Measurements from ENCODE around the gene MRPL44.
A peak's percentile ranks its signal among the peaks of the same experiment; 100 is the strongest.

The MRPL44 gene

DNA sequence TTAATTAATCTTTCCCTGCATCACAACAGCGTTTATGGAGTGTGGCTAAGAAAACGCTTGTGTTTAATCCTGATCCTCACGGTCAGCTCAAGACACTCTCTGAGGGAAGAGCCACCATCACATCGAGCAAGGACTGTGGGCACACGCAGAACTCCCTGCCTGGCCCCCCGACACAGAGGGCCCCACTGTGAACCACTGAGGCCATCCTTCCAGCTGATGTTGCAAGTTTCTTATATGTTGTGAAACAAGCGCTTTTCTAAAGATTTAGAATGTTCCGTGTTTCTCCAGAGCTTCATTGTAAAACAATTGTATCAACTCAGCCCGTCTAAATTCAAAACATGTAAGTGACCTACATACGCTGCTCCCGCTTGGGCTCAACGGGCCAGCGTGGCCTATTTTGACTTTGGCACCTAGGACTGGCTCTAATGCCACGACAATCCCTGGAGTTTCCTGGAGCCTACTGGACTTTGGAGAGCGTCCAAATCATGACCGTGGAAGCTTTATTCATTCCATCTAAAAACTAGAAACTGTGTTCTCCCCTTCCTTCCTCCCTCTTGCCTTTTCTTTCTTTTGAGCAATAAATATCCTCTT lies 46.9 kb downstream of the MRPL44 start:
- Mint-ChIP-seq H3K27me3 (no peaks in the 10 kb centered on the region), H3K4me1 (no peaks in the 10 kb centered on the region), H3K9me3 (no peaks in the 10 kb centered on the region), H3K36me3 (no peaks in the 10 kb centered on the region), H3K27ac (no peak overlapping the region), H3K4me3 (no peak overlapping the region)

DNA sequence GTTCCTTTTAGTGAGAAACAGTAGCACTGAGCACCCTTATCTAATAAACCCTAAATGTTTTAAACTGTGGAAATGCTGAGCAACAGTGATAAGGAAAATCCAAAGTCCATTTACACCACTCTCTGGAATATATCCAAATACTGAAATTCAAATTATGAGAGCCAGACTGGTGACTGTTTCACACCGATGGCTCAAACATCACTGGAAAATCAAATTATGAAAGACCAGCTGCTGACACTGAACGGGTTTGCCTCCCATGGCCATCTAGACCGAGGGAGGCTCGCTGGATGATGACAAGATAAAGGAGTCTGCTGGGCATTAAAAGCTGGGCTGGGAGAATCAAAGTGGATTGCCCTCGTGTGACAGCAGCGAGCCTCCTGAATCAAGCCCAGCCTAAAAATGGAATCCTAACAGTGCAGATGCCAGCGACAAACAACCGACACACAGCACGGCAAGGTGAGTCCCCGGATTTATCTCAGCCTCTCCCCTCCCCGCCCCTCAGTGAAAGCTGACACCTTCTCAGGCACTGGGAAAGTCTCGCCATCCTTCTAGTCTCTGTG lies 51.5 kb downstream of the MRPL44 start:
- no peak overlapping the region for H3K27ac Mint-ChIP-seq
- H3K4me1 Mint-ChIP-seq = peaks cover 8% of the 10 kb centered on the region
- H3K36me3 Mint-ChIP-seq = peaks cover 3% of the 10 kb centered on the region

DNA sequence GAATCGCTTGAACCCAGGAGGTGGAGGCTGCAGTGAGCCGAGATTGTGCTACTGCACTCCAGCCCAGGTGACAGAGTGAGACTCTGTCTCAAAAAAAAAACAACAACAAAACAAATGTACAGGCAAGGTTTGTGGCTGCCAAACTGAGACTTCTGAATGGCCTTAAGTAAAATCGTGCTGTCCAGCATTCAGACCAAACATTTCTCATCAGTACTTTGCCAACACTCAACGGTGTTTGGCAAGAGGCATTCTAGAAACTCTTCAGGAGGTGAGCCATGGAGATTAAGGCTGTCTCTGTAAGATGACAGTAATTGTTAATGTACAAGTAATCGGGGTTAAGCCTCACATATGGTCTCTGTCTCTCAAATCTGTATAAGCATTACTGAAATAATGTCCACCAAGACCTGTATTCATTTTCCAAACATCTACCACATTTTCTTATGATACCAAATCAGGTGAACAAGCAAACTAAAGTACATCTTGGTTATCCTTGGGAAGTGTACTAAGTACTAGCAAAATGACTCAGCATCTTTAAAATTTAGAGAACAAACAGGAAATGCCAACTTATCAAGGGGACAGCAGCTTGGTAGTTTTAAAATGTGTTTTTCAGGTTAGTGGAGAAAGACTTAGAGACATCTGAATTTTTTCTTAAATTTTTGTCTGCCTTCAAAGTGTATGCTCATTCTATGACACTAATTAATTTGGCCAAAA lies 52.5 kb downstream of the MRPL44 start:
- H3K4me3 Mint-ChIP-seq = no peak overlapping the region

More for the DNA sequence above, 51.5 kb downstream of the MRPL44 start:
- H3K4me3 Mint-ChIP-seq = no peak overlapping the region
- no peaks in the 10 kb centered on the region for H3K27me3 Mint-ChIP-seq
- no peaks in the 10 kb centered on the region for H3K9me3 Mint-ChIP-seq

DNA sequence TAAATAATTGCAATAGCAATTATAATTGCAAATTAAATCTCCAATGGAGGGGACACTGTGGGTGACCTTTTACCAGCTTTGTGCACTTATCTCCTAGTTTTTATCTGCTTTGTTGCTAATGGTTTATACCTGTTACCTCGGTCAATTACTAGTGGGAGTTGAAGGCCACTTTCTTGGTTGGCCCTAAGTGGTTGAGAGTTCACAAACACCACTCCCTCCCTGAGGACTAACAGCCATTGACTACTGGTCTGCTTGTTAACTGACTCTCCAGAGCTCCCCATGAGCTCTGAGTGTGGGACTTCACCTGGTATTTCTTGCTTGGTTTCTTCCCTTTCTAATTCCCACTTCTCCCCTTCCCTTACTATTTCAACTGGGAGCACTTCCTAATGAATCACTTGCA lies 54.6 kb downstream of the MRPL44 start:
- no peaks in the 10 kb centered on the region for H3K9me3 Mint-ChIP-seq
- peaks cover 24% of the 10 kb centered on the region for H3K4me1 Mint-ChIP-seq
- H3K36me3 Mint-ChIP-seq = peaks cover 4% of the 10 kb centered on the region
- no peak overlapping the region for H3K27ac Mint-ChIP-seq
- H3K27me3 Mint-ChIP-seq = no peaks in the 10 kb centered on the region
- no peak overlapping the region for H3K4me3 Mint-ChIP-seq

More for the DNA sequence above, 52.5 kb downstream of the MRPL44 start:
- Mint-ChIP-seq H3K36me3 (peaks cover 3% of the 10 kb centered on the region), H3K4me1 (peaks cover 8% of the 10 kb centered on the region), H3K27me3 (no peaks in the 10 kb centered on the region), H3K27ac (no peak overlapping the region), H3K9me3 (no peaks in the 10 kb centered on the region)

DNA sequence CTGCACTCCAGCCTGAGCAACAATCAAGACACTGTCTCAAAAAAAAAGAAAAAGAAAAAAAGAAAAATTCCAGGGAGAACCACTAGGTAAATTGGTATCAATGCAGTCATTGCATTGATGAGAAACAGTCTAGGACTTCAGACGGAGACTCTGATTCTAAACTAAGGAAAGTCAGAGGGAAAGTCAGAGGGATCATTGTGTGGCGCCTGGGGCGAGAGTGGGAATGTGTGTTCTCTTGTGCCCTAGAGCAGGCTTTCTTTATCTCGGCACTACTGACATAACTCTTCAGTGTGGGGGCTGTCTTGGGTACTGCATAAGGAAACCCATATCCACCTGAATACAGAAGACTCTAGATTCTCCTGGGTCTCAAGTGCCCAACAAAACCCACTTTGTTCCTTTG lies 57.1 kb downstream of the MRPL44 start:
- Mint-ChIP-seq H3K36me3 (peaks cover 4% of the 10 kb centered on the region), H3K9me3 (no peaks in the 10 kb centered on the region), H3K27me3 (no peaks in the 10 kb centered on the region), H3K4me1 (peaks cover 34% of the 10 kb centered on the region), H3K4me3 (no peak overlapping the region), H3K27ac (no peak overlapping the region)

DNA sequence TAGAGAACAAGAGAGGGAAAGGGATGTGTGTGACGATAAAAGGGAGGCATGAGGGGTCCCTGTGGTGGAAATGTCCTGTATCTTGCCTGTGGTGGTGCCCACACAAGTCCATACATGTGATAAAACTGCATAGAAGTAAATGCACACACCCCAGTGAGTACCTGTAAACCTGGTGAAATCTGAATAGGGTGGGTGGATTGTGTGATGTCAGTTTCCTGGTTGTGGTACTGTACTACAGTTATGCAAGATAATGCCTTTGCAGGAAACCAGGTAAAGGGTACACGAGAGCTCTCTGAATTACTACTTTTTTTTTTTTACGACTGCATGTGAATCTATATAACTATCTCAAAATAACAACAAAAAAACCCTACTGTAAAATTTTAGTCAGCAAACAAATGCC lies 59.7 kb downstream of the MRPL44 start:
- Mint-ChIP-seq H3K4me3 (peak overlapping the region; percentile 53), H3K27me3 (no peaks in the 10 kb centered on the region), H3K9me3 (peaks cover 7% of the 10 kb centered on the region), H3K27ac (peak overlapping the region; percentile 13), H3K36me3 (peaks cover 9% of the 10 kb centered on the region), H3K4me1 (peaks cover 32% of the 10 kb centered on the region)

All from activated naive CD4-positive, alpha-beta T cell treated with anti-CD3 and anti-CD28 coated beads, Interleukin-2, amount 50 U/mL, for 24 hours (primary cell).